Measurements from ENCODE around the gene CALML5. TPM values are rescaled to one million over a fixed set of nuclear protein-coding genes. Genes with fewer than 3 reads are reported as not detected.

Gene CALML5
- total RNA-seq, 1 experiment from 2014 or later, result not detected

- TF ChIP-seq NR3C1 (CRISPR knock-in tag; conservative IDR thresholded peaks at IDR 0.05; ENCODE audit: low read depth) (no peak), ZBTB21 (CRISPR knock-in tag; IDR thresholded peaks at IDR 0.05; ENCODE audit: borderline replicate concordance) (no peak), TP53 (CRISPR knock-in tag; IDR thresholded peaks at IDR 0.05) (no peak), TEAD1 (CRISPR knock-in tag; IDR thresholded peaks at IDR 0.05) (peak; percentile 62; the same call in 1 of the 2 replicates)
Measured at GRCh38 chr10:5466451-5467206, 32.7 kb downstream of the CALML5 start (continued).

GRCh38 chr10:5465976-5466450 is 33.4 kb downstream of the CALML5 start:
- H3K27me3 Mint-ChIP-seq (ENCODE audit: low read depth), result peaks cover 24% of the 10 kb centered on the region
- TF ChIP-seq IRF2 (CRISPR knock-in tag; IDR thresholded peaks at IDR 0.05; ENCODE audit: borderline replicate concordance, low read depth), result no peak
- no peak for TF ChIP-seq JAZF1 (CRISPR knock-in tag; IDR thresholded peaks at IDR 0.05)
- TF ChIP-seq CBFB (CRISPR knock-in tag; IDR thresholded peaks at IDR 0.05; ENCODE audit: low read depth), result no peak
- no peak for TF ChIP-seq ELF4 (CRISPR knock-in tag; IDR thresholded peaks at IDR 0.05; ENCODE audit: low read depth)
- no peak for TF ChIP-seq JUN (CRISPR knock-in tag; IDR thresholded peaks at IDR 0.05)
- no peak for TF ChIP-seq ARID4B (CRISPR knock-in tag; IDR thresholded peaks at IDR 0.05; ENCODE audit: borderline replicate concordance)
- TF ChIP-seq CTCF (IDR thresholded peaks at IDR 0.05), result no peak
- TF ChIP-seq PRDM15 (CRISPR knock-in tag; IDR thresholded peaks at IDR 0.05), result no peak
- TF ChIP-seq ZMAT4 (CRISPR knock-in tag; IDR thresholded peaks at IDR 0.05), result no peak
- ATAC-seq (peak; percentile 11), DNase-seq (ENCODE audit: low spot score) (no peak)
- H3K27ac Mint-ChIP-seq, result peak overlapping the region; percentile 99
- H3K4me1 Mint-ChIP-seq, result peaks cover 73% of the 10 kb centered on the region
- peaks cover 54% of the 10 kb centered on the region for H3K36me3 Mint-ChIP-seq
- CTCF ChIA-PET, result interaction anchor here (0.5 to 1.7 kb wide), 6 partner anchors 20 to 157 kb away, joined by 3 to 10 read pairs (median 4); no protein-coding TSS in a partner anchor
- H3K4me3 Mint-ChIP-seq, result peak overlapping the region; percentile 45
- POLR2A ChIA-PET, result interaction anchor here (0.9 to 1.4 kb wide), 4 partner anchors 10 to 20 kb away, joined by 3 to 5 read pairs (median 4); no protein-coding TSS in a partner anchor
- H3K9me3 Mint-ChIP-seq, result peaks cover 48% of the 10 kb centered on the region

Measured in WTC11 (cell line).